Skin of body (tissue), 2 donors: ENCODE results near the gene NSF. TPM values are rescaled to one million over a fixed set of nuclear protein-coding genes. Genes with fewer than 3 reads are reported as not detected.
"Not testable (repeated sequence)": the region's sequence is repeated elsewhere in the genome, so short reads cannot be mapped to it uniquely, and the experiment has no call there.

ENCODE experiments used
- DNase-seq: peaks from one replicate; lab custom pipeline; 2025; lab: John Stamatoyannopoulos, UW
- total RNA-seq: library from RNA; depleted of rRNA; stranded (reverse); fragments of >200 nt; gene quantifications from one replicate; pipeline ENCODE4 v1.2.3, GENCODE V29; 2014

Gene NSF
- total RNA-seq, 1 donor from 2014 or later, result 26.4 TPM

DNA sequence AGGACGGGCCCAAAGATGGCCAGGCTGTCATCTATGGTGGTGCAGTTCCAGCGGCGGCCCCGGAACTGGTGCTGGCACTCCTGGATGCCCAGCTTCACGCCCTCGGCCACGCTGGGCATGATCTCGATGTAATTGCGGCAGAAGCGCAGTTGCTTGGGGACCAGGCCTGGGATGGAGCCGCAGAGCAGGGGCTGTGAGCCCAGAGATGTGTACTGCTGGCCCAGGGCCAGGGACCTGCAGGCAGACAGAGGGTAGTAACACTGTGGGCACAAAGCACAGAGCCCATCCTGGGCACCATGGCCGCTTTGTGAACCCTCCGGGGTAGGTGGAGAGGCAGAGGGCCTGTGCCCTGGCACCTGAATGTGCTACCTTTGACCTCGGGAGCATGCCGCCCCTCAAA, 183.2 kb downstream of the NSF start:
- no peak for DNase-seq

DNA sequence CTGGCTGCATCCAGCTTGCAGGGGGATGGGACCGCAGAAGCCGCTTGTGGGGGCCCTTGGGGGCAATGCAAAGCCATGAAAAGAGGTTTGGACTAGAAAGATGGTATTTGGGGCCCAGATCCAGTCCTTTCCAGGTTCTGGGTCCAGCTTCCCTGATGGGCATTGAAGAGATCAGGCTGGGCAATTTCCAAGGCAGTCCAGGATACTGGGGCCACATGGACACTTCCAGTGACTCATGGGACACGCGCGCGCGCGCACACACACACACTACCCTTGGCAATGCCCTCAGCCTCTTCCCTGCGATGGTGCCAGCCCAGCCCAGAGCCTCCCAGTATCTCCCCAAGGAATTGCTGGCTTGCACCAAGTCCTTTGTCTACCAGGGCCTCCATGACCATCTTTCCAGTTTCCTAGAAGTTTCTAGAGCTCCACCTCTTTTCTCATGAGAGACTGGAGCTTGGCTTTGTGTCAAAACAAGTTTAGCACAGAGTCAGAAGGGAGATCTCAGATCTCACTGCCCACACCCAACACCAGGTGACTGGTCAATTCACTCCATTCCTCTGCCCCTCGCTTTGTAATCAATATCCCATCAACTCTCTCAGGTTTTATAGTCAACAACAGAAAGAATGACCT, 183.8 kb downstream of the NSF start:
- DNase-seq, result no peak

DNA sequence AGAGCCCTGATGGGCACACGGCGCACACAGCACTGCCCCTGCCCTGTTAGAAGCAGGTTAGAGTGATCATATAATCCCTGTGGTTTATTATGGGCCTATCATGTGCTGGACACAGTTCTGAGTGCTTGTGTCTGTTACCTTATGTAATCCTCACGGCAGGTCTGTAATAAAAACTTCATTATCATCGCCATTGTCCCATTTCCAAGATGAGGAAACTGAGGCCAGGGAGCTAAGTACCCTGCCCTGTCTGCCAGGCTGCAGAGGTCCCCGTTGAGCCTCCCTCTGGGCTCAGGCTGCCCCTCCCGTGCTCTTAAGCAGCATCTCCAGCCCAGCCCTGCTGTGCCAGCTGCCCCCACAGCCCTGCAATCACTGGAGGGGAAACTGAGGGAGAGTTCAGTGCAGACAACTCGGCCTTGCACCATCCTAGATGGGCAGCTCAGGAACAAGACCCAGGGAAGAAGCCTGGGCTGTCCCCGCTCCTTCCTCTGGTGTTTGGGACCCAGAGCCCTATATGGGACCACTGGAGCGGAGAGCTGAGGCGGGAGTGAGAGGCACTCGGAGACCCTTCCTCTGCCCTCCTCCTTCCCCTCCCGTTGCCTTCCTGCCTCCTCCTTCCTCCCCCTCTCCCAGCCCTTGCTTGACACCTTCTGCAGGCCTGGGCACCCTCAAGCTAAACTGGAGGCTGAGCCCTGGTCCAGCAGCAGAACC, 186.0 kb downstream of the NSF start:
- DNase-seq, result no peak

DNA sequence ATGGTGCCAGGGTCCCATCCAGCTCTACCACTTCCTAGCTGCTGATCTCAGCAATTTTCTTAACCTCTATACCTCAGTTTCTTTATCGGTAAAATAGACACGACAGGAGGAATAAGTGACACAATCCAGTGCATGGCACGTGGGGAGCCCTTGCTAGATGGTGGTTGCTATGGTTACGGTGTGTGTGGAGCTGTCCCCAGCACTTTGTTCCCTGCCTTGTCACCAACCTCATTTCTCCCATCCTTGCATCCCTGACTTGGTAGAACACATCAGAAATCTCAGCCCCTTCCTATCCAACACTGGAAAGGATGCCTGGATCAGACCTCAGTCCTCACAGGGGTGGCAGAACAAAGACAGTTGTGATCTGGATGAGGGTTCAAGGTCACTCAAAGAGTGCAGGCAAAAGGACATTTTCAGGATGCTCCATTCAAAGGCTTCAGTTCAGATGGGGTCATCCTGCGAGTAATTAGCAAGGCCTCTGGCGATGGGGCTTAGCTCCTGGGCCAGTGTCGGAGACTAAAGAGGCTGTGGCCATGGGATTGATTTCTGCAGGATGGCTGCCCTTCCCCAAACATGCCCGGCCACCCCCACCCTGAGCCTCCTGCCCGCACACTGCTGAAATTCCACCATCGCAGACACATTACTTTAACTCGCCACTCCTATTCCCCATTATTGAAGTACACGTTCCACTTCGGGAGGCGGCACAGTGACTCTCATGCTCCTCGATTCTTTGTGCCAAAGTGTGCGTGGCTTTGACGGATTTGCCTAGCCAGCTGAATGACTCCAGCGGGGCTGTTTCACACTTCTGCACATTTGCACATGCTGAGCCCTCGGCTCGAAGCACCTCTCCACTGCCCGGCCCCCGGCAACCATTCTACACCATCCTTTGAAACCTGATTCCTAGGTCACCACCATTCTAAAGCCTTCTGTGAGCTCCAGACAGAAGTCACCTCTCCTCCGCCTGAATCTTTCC, 187.8 kb downstream of the NSF start:
- DNase-seq, result no peak

DNA sequence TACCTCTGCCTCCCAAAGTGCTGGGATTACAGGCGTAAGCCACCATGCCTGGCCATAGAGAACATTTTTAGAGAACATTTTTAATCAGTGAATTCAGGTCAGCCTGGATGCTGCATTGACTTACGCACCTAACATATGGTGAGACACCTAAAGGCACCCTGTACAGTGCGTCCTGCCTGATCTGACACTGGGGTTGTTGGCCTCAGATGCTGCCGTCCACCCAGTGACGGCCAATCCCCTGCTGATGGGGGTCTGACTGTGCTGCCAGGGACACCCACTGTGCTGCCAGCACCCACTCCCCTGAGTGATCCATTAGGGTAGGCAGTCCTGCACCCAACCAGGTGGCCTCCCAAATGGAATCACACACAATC, 189.5 kb downstream of the NSF start:
- no peak for DNase-seq

DNA sequence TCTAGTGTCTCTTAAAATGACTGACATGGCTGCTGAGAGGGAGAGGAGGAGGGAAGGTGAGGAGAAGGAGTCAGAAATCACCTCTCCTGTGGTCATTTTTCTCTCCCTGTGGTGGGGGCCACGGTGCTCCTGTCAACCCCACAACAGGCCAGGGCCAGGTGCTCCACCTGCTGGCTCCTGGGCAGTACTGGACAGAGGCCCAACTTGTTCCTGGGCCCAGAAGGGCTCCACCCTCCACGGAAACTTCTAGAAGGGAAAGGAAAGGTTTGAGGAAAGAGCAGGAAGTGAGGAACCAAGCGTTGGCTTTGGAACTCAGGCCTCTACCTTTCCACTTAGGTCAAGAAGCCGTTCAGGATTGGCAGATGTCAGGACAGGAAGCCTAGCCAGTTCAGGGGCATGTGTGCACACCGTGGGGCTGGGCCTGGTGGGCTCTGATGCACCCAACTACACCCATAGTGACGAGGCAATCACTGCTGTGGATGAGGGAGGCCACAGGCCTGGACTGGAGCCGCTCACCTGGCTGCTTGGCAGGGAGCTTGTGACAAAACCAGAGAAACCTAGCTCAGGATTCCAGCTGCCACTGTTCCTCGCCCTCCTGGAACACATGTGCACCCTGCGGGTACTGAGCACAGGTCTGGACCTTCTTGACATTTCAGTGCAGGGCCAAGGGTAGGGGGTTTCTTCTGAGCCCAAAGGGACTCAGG, 191.9 kb downstream of the NSF start:
- DNase-seq, result no peak

DNA sequence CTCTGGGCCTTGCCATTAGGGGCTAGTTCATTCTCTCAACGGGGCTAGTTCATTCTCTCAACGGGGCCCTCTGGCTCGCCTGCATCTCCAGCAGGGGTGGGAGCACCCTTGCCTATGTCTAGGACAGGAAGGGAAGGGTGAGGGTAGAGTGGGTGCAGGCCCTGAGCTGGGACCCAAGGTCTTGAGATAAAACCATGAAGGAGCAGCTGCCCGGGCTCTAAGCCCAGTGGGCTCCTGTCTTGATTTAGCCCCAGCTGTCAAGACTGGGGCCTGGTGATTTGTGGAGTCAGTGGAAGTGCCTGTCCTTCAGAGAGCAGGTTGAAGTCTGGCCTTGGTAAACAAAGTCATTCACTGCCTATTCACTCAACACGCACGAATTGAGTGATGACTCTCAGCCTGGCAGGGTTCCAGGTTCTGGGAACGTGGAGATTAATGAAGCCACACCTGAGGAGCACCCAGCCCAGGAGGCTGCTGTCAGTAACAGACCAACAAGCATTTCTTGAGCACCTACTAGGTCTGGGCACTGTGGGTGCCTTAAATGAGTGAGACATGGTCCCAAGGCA, 192.6 kb downstream of the NSF start:
- no peak for DNase-seq

DNA sequence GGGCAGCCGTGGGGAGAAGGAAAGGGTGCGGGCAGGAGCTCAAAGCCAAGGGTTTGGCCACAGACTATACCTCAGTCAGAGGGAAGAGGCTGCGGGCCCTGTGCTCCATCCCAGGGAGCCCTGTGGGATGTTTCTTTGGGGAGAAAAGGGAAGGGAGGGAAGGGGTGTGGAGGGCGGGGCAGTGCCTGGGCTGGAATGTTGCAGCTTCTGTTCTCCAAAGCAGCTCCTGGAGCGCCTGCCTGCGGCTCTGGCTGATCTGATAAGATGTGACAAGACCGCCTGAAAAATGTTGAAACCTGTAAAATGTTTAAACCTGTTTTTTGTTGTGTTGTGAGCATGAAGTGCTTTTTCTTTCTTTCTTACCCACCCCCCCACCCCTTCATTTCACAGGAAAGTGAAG, 195.2 kb downstream of the NSF start:
- no peak for DNase-seq

DNA sequence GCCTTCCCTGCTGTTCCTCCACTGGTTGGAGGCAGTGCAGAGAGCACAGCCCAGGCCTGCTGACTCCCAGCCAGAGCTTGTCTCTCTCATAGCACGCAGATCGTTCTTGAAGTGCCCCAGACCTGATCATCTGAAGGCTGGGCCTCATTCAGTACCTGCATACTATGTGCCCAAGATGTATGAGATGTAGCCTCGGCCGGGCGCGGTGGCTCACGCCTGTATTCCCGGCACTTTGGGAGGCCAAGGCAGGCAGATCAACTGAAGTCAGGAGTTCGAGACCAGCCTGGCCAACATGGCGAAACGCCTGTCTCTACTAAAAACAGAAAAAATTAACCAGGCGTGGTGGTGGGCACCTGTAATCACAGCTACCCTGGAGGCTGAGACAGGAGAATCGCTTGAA, 197.0 kb downstream of the NSF start:
- no peak for DNase-seq

DNA sequence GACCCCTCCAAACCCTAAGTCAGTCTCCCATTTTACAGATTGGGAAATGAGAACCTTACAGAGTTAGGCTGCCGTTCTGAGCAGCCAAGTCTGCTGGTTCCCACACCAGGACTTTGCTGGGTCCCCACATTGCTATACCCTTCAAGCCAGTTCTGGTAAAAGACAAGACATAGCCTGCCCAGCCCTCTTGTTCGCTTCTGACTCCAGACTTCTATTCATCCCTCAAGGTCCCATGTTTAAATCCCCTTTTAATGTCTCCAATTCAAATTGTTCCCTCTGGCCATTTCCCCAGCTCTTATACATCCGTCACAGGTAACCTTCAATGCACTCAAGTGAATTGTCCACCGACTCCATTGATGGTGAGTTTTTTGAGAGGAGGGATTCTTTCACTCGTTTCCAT, 197.8 kb downstream of the NSF start:
- DNase-seq, result no peak

DNA sequence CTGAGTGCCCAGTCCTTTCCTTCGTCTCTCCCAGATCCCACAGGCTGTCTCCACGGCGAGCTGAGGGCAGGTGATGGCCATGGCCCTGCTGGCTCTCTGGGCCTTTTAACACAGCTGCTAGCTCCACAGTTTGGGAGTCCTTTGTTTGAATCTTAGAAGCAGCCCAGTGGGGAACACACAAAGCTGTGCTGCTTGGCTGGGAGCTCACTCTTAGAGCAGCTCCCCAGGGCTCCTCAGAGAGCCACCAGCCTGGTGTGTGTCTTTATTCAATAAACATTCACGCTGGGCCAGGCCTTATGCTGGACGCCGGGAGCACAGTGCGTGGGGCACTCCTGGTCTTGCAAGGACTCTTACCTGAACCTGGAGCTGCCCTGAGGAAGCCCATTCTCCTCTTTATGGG, 198.3 kb downstream of the NSF start:
- DNase-seq, result no peak

DNA sequence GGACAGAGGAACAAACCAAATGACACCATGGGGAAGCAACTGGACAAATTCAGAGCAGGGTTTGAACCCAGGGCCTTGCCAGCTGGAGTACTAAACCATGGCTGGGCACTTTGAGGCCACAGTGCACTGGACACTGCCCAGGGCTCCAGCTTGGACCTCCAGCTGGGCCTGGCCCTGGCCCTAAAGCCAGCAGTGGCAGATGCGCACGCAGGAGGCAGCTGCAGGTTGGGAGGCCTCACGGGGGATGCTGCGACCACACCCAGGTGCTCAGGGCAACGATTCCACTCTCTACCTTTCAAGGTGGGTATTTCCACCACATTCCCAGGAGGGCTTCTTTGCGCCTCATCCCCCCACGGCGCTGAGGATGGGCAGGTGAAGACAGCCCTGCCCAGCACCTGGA, 199.1 kb downstream of the NSF start:
- DNase-seq, result no peak

DNA sequence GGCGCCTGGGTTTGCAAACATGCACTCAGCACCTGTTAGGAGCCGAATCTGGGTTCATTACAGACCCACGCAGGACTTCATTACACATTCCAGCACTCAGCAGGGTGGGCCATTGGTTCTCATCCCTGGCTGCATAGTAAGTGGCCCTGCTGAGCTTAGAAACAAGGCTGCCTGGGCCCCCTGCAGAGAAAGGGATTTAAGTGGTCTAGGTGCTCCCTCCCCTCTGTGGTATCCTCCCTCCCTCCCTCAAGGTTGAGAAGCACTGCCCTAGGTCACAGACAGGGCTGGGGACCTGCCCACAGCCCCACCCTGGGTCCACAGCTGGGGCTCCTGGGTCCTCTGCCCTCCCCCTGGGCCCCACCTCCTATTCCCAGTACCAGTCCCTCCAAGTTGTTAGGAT, 199.7 kb downstream of the NSF start:
- no peak for DNase-seq

DNA sequence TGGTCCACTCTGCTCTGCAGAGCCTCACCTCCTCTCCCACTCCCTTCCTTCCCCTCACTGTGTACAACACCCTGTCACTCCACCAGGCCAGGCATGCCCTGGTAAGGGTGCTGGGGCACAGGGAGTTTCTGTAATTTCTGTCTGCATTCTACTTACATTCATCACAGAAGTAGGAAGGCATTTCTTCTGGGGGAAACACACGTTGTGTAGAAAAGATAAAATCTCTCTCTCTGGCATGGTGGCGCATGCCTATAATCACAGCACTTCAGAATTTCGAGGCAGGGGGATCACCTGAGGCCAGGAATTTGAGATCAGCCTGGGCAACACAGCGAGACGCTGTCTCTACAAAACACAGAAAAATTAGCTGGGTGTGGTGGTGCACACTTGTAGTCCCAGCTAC, 201.1 kb downstream of the NSF start:
- DNase-seq, result no peak

DNA sequence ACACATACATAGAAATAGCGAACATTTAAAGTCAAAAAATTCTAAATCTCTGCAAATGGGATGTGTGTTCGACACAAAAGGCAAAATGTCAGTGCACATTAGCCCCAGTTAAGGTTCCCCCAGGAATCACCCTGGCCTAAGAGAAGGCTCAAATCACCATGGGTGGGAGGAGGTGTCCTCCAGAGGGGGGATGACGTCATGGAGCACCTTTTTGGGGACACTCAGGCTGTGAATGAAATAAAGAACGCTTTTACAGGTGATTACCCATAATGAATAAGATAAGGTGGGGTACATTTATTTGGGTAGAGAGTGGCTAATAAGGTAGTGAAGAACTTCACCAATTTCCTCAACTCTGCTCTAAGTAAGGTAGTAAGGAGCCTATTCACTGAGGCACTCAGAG, 201.6 kb downstream of the NSF start:
- no peak for DNase-seq

DNA sequence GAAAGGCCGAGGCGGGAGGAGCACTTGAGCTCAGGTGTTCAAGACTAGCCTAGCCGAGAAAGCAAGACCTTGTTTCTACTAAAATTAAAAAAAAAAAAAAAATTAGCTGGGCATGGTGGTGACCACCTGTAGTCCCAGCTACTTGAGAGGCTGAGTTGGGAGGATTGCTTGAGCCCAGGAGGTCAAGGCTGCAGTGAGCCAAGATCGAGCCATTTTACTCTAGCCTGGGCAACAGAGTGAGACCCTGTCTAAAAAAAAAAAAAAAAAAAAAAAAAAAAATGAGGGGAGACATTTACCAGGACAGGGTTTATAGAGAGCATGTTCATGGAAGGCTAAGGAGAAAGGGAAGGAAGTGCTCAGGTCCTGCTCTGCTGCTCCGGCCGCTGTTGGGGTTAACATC, 202.6 kb downstream of the NSF start:
- not testable (repeated sequence) for DNase-seq

DNA sequence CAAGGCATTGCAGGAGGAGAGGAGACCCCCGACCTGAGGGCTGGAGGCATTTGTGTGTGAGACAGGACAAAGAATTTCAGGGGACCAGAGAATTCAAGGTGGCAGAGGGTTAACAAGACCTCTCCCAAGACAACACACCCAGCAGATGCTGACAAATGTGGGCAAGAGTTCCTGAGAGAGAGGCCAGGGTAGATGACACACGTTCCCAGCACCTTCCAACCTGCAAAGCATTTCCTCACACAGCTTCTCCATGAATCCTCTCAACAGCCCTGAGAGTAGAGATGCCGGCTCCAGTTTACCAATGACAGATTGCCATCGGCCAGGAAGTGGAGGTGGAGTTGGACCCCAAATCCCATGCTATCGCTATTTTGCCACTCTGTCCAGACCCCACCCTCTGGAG, 203.1 kb downstream of the NSF start:
- no peak for DNase-seq

DNA sequence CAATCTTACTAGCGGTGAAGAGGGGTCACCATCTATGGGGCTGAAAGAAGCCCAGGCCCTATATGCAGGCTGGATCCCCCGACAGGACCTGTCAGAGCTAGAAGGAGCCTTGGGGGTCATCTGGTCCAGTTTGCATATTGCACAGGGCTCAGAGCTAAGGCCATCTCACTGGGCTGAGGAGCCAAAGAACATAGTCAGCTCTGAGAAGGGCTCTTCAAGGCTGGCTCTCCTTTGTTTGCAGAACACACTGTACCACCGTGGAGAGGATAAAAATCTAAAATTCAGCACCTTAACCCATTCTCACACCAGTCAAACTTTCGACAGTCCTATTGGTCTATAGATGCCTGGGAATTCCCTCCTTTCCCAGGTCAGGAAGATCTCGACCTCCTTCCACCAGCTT, 203.8 kb downstream of the NSF start:
- no peak for DNase-seq

DNA sequence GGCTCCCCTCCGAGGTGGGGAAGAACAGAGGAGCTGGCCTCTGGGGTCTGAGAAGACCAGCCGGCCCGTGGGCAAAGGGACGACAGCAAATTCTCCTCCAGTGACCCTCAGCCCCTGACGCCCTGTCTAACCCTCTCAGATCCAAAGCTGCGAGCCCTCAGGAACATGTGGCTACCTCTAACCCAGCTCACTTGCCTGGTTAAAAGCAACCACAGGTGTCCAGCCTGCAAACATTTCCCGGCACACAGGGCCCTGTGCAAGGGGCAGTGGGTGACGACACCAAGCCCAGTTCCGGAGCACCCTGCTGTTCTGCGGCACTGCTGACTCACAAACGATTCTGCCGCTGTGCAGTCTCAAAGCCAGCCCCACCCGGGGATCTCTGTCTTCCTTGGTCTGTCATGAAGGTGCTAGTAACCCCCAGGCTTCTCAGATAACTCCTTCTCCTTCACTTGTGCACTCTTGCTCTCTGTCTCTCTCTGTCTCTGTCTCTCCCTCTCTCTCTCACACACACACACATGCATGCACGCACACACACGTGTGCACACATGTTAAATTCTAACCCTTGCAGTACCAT, 205.0 kb downstream of the NSF start:
- DNase-seq, result no peak

DNA sequence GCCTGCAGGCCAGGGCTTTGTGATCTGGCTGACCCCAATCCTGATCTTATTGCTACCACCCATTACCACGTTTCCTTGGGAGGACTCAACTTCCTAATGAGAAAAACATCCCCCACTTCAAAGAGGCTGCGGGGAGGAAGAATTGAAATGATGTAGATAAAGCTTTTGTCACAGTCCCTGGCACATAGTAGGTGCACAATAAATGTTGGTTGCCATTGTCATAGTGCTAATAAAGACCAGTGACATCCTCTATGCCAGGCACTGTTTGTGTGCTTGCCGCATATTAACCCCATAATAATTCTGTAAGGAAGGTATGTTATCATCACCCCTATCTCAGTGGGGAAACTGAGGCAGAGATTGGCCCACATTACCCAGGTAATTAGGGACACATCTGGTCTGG, 205.6 kb downstream of the NSF start:
- no peak for DNase-seq

DNA sequence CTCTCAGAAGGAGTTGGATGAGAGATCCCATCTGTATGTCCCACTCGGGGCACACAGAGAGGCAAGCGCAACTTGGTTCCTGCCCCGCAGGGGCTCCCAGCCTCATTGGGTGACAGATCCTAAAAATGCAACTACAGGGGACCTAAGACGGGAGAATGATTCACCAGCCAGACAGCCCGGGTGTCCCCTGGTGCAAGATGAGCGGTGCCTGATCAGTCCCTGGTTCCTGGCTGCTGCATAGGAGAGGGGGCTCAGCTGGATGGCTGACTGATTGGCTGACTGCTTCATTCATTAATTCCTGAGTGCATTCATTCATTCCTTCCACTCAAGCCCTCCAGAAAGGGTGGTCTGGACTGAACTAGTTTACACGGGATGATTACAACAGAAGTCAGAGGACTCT, 206.1 kb downstream of the NSF start:
- DNase-seq, result no peak
